Stomach smooth muscle (tissue), 2 donors: ENCODE data around the gene PITX1.
"Not testable (repeated sequence)": the region's sequence is repeated elsewhere in the genome, so short reads cannot be mapped to it uniquely, and the experiment has no call there.

ENCODE experiments used
- H3K27ac ChIP-seq: one replicate; pipeline ENCODE4 v1.7.0; 2013; ENCODE audit warnings: mild to moderate bottlenecking, low read length, inconsistent platforms
- H3K27me3 ChIP-seq, 2 donors: one replicate each; pipeline ENCODE4 v1.7.0; 2013; ENCODE audit warnings: low read length in 2 of 2; ENCODE audit not compliant: insufficient read depth in 2 of 2, control insufficient read depth in 1 of 2
- H3K36me3 ChIP-seq, 2 donors: one replicate each; pipeline ENCODE4 v1.7.0; 2013; ENCODE audit warnings: low read length in 2 of 2; ENCODE audit not compliant: control insufficient read depth in 2 of 2, insufficient read depth in 2 of 2
- H3K4me1 ChIP-seq: one replicate; pipeline ENCODE4 v1.7.0; 2013; ENCODE audit warnings: low read length; ENCODE audit not compliant: control insufficient read depth, insufficient read depth
- H3K4me3 ChIP-seq, 2 donors: one replicate each; pipeline ENCODE4 v1.7.0; 2013; ENCODE audit warnings: low read length in 2 of 2
- H3K9ac ChIP-seq, 2 donors: one replicate each; pipeline ENCODE4 v1.7.0; 2013; ENCODE audit warnings: low read length in 2 of 2, mild to moderate bottlenecking in 1 of 2
- H3K9me3 ChIP-seq, 2 donors: one replicate each; pipeline ENCODE4 v1.7.0; 2013; ENCODE audit warnings: low read length in 2 of 2; ENCODE audit not compliant: control insufficient read depth in 2 of 2
- donor health status: healthy.
- donor health status: Pancreatic carcinoma.

PITX1 gene

DNA sequence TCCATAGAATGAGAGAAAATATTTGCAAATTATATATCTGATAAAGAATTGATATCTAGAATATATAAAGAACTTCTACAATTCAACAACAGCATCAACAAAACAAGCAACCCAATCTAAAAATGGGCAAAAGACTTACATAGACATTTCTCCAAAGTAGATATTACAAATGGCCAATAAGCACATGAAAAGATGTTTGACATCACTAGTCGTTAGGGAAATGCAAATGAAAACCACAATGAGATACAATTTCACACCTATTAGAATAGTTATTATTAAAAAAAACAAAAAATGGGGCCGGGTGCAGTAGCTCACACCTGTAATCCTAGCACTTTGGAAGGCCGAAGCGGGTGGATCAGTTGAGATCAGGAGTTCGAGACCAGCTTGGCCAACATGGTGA lies 41.9 kb downstream of the PITX1 start:
- H3K27ac ChIP-seq = no peak overlapping the region
- H3K9me3 ChIP-seq = no peaks in the 10 kb centered on the region
- H3K36me3 ChIP-seq = no peaks in the 10 kb centered on the region
- no peaks in the 10 kb centered on the region for H3K27me3 ChIP-seq
- no peak overlapping the region for H3K9ac ChIP-seq
- no peak overlapping the region for H3K4me3 ChIP-seq
- peaks cover 6% of the 10 kb centered on the region for H3K4me1 ChIP-seq

DNA sequence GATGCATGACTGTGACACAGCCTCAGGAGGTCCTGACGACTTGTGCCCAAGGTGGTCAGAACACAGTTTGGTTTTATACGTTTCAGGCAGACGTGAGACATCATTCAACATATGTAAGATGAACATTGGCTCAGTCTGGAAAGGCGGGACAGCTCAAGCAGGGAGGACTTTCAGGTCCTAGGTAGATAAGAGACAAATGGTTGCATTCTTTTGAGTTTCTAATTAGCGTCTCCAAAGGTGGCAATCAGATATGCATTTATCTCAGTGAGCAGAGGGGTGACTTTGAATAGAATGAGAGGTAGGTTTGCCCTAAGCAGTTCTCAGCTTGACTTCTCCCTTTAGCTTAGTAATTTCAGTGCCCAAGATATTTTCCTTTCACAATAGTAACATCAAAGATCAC lies 43.8 kb downstream of the PITX1 start:
- H3K27ac ChIP-seq, H3K9ac ChIP-seq, H3K4me3 ChIP-seq, H3K9me3 ChIP-seq, H3K27me3 ChIP-seq, H3K36me3 ChIP-seq, H3K4me1 ChIP-seq: not testable (repeated sequence)

DNA sequence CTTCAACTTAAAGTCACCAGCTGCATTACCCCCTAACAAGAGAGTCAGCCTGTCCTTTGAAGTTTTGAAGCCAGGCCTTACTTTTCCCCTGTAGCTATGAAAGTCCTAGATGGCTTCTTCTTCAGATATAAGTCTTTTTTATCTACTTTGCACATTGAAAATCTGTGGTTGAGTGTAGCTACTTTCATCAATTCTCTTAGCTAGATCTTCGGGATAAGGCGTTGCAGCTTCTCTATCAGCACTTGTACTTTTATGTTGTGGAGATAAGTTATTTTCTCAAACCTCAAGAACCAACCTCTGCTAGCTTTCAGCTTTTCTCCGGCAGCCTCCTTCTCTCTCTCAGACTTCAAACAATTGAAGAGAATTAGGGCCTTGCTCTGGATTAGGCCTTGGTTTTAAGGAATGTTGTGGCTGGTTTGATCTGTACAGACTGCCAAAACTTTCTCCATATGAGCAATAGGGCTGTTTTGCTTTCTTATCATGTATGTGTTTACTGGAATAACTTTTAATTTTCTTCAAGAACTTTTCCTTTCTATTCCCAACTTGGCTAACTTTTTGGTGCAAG lies 44.7 kb downstream of the PITX1 start:
- Histone ChIP-seq H3K27ac (no peak overlapping the region), H3K36me3 (no peaks in the 10 kb centered on the region), H3K9me3 (no peaks in the 10 kb centered on the region), H3K4me1 (peaks cover 6% of the 10 kb centered on the region), H3K27me3 (no peaks in the 10 kb centered on the region), H3K9ac (no peak overlapping the region), H3K4me3 (no peak overlapping the region)

DNA sequence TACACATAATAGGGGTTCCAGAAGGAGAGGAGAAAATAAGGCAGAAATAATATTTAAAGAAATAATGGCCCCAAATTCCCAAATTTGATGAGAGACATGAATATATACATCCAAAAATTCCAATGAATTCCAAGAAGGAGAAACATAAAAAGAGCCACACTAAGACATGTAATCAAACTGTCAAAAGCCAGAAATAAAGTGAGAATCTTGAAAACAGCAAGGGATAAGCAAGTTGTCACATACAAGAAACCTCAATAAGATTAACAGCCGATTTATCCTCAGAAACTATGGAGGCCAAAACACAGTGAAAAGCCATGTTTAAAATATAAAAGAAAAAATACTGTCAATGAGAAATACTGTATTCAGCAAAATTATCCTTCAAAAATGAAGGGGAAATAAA lies 51.8 kb downstream of the PITX1 start:
- H3K4me1 ChIP-seq = no peaks in the 10 kb centered on the region
- no peak overlapping the region for H3K9ac ChIP-seq
- H3K36me3 ChIP-seq = no peaks in the 10 kb centered on the region
- H3K9me3 ChIP-seq = peaks cover 9 to 12% of the 10 kb centered on the region in 2 donors
- H3K4me3 ChIP-seq = no peak overlapping the region
- no peak overlapping the region for H3K27ac ChIP-seq
- no peaks in the 10 kb centered on the region for H3K27me3 ChIP-seq

DNA sequence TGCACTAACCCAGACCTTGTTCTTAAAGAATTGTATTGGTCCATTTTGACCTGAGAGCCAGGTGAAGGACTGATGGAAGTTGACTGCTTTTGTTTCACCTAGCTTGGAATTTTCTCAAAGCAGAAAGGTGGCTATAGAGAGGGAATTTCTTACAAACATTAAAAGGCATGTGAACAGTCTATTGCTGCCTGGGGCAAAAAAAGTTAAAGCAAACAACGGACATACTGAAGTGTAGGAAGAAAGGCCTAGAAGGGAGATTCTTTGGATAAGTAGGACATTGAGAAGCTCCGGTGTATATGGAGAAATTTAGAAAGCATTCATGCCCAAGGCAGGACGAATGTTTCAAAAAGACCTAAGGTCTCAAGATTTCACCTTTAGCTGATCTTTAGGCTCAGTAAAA lies 54.6 kb downstream of the PITX1 start:
- Histone ChIP-seq H3K36me3 (no peaks in the 10 kb centered on the region), H3K27ac (no peak overlapping the region), H3K27me3 (no peaks in the 10 kb centered on the region), H3K4me1 (no peaks in the 10 kb centered on the region), H3K4me3 (no peak overlapping the region), H3K9ac (no peak overlapping the region), H3K9me3 (peaks cover 9 to 12% of the 10 kb centered on the region in 2 donors)
